ENCODE data around the gene GUK1. TPM values are rescaled to one million over a fixed set of nuclear protein-coding genes. Genes with fewer than 3 reads are reported as not detected.

The GUK1 gene
- polyA plus RNA-seq, 1 donor from 2014 or later = 502 TPM

- H3K9ac ChIP-seq (ENCODE audit: low read length) = no peak overlapping the region
- H3K9me3 ChIP-seq (ENCODE audit: low read length) = no peaks in the 10 kb centered on the region
- H3K4me3 ChIP-seq (ENCODE audit: low read length) = no peak overlapping the region
- H3K27me3 ChIP-seq (ENCODE audit: insufficient read depth, low read depth, low read length) = no peaks in the 10 kb centered on the region
- no peaks in the 10 kb centered on the region for H3K9me2 ChIP-seq (ENCODE audit: insufficient read depth, low read length)
- H3F3A ChIP-seq (ENCODE audit: insufficient read depth, low read length, poor library complexity, severe bottlenecking) = no peaks in the 10 kb centered on the region
- H3K36me3 ChIP-seq (ENCODE audit: insufficient read depth, low read length) = no peaks in the 10 kb centered on the region
- no peak overlapping the region for H3K4me2 ChIP-seq (ENCODE audit: low read length)
- peaks cover 25% of the 10 kb centered on the region for H3K79me2 ChIP-seq (replicated peaks; ENCODE audit: insufficient read depth, low read length)
- no peak overlapping the region for H3K27ac ChIP-seq (ENCODE audit: low read length)
- no peak overlapping the region for H2AFZ ChIP-seq (ENCODE audit: low read depth, low read length)
- TF ChIP-seq CTCF (IDR thresholded peaks at IDR 0.05; ENCODE audit: poor library complexity, severe bottlenecking) (no peak), TAF1 (IDR thresholded peaks at IDR 0.05; ENCODE audit: low read depth) (no peak), RAD21 (conservative IDR thresholded peaks at IDR 0.05) (no peak), MXI1 (conservative IDR thresholded peaks at IDR 0.05; ENCODE audit: poor library complexity, severe bottlenecking) (no peak), SMC3 (conservative IDR thresholded peaks at IDR 0.05; ENCODE audit: poor library complexity) (no peak), POLR2AphosphoS5 (IDR thresholded peaks at IDR 0.05) (no peak), REST (IDR thresholded peaks at IDR 0.05; ENCODE audit: borderline replicate concordance) (no peak), EZH2 (IDR thresholded peaks at IDR 0.05; ENCODE audit: borderline replicate concordance, insufficient read depth, low read length, poor library complexity, severe bottlenecking) (no peak), EP300 (conservative IDR thresholded peaks at IDR 0.05; ENCODE audit: poor library complexity, severe bottlenecking) (no peak)
- no peaks in the 10 kb centered on the region for H4K20me1 ChIP-seq (ENCODE audit: insufficient read depth)
Observed at GRCh38 chr1:228105996-228106799, 33.9 kb upstream of the GUK1 start.

GRCh38 chr1:228106800-228107054 is 33.4 kb upstream of the GUK1 start:
- no peaks in the 10 kb centered on the region for H3K27me3 ChIP-seq (ENCODE audit: insufficient read depth, low read depth, low read length)
- H3K36me3 ChIP-seq (ENCODE audit: insufficient read depth, low read length) = no peaks in the 10 kb centered on the region
- no peak overlapping the region for H3K9ac ChIP-seq (ENCODE audit: low read length)
- no peak overlapping the region for H3K4me3 ChIP-seq (ENCODE audit: low read length)
- H3K9me3 ChIP-seq (ENCODE audit: low read length) = no peaks in the 10 kb centered on the region
- H3K79me2 ChIP-seq (replicated peaks; ENCODE audit: insufficient read depth, low read length) = peaks cover 19% of the 10 kb centered on the region
- H3K4me2 ChIP-seq (ENCODE audit: low read length) = no peak overlapping the region
- TF ChIP-seq EP300 (conservative IDR thresholded peaks at IDR 0.05; ENCODE audit: poor library complexity, severe bottlenecking) (no peak), RAD21 (conservative IDR thresholded peaks at IDR 0.05) (no peak), TAF1 (IDR thresholded peaks at IDR 0.05; ENCODE audit: low read depth) (no peak), POLR2AphosphoS5 (IDR thresholded peaks at IDR 0.05) (no peak), SMC3 (conservative IDR thresholded peaks at IDR 0.05; ENCODE audit: poor library complexity) (no peak), EZH2 (IDR thresholded peaks at IDR 0.05; ENCODE audit: borderline replicate concordance, insufficient read depth, low read length, poor library complexity, severe bottlenecking) (no peak), CTCF (IDR thresholded peaks at IDR 0.05; ENCODE audit: poor library complexity, severe bottlenecking) (no peak), REST (IDR thresholded peaks at IDR 0.05; ENCODE audit: borderline replicate concordance) (no peak), MXI1 (conservative IDR thresholded peaks at IDR 0.05; ENCODE audit: poor library complexity, severe bottlenecking) (no peak)
- no peaks in the 10 kb centered on the region for H3F3A ChIP-seq (ENCODE audit: insufficient read depth, low read length, poor library complexity, severe bottlenecking)
- no peak overlapping the region for H3K27ac ChIP-seq (ENCODE audit: low read length)
- no peak overlapping the region for H2AFZ ChIP-seq (ENCODE audit: low read depth, low read length)
- H3K9me2 ChIP-seq (ENCODE audit: insufficient read depth, low read length) = no peaks in the 10 kb centered on the region
- no peaks in the 10 kb centered on the region for H4K20me1 ChIP-seq (ENCODE audit: insufficient read depth)
